ENCODE results near the gene AQP2. TPM values are rescaled to one million over a fixed set of nuclear protein-coding genes. Genes with fewer than 3 reads are reported as not detected.

Gene AQP2
- total and polyA plus RNA-seq, 2 experiments from 2014 or later: 0.07 TPM; not detected in 1

GRCh38 chr12:49907352-49907751 is 43.2 kb upstream of the AQP2 start:
- H3K4me2 ChIP-seq: no peak overlapping the region
- H3F3A ChIP-seq (replicated peaks; ENCODE audit: low read depth): no peaks in the 10 kb centered on the region
- H3K9me3 Mint-ChIP-seq: no peaks in the 10 kb centered on the region
- H3K27ac Mint-ChIP-seq: no peak overlapping the region
- no peaks in the 10 kb centered on the region for H3K9me2 ChIP-seq (ENCODE audit: insufficient read depth)
- H3K4me1 ChIP-seq (ENCODE audit: insufficient read depth): peaks cover 10% of the 10 kb centered on the region
- no peaks in the 10 kb centered on the region for H3K36me3 ChIP-seq (ENCODE audit: insufficient read depth)
- TF ChIP-seq JUNB (IDR thresholded peaks at IDR 0.05; ENCODE audit: unreplicated experiment) (no peak), CREB1 (CRISPR knock-in tag; IDR thresholded peaks at IDR 0.05; ENCODE audit: low read depth) (no peak), STAT1 (IDR thresholded peaks at IDR 0.05; ENCODE audit: unreplicated experiment) (no peak), REST (IDR thresholded peaks at IDR 0.05; ENCODE audit: unreplicated experiment) (no peak), CTCF (conservative IDR thresholded peaks at IDR 0.05; ENCODE audit: low read depth in 2 of 2) (no peak), ZNF114 (CRISPR knock-in tag; IDR thresholded peaks at IDR 0.05) (no peak), POLR2AphosphoS5 (IDR thresholded peaks at IDR 0.05; ENCODE audit: low read depth) (no peak), EZH2 (IDR thresholded peaks at IDR 0.05; ENCODE audit: low read depth, unreplicated experiment) (no peak)
- TF ChIP-seq, protein P1, sequence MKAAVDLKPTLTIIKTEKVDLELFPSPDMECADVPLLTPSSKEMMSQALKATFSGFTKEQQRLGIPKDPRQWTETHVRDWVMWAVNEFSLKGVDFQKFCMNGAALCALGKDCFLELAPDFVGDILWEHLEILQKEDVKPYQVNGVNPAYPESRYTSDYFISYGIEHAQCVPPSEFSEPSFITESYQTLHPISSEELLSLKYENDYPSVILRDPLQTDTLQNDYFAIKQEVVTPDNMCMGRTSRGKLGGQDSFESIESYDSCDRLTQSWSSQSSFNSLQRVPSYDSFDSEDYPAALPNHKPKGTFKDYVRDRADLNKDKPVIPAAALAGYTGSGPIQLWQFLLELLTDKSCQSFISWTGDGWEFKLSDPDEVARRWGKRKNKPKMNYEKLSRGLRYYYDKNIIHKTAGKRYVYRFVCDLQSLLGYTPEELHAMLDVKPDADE (IDR thresholded peaks at IDR 0.05): no peak
- peaks cover 41% of the 10 kb centered on the region for H3K4me1 Mint-ChIP-seq
- no peak overlapping the region for H3K27ac ChIP-seq (ENCODE audit: low read depth)
- no peak overlapping the region for H2AFZ ChIP-seq
- H3K27me3 Mint-ChIP-seq (ENCODE audit: insufficient read depth, low read depth, poor library complexity): peaks cover 22% of the 10 kb centered on the region
- H4K20me1 ChIP-seq (replicated peaks; ENCODE audit: insufficient read depth): no peaks in the 10 kb centered on the region
- no peak overlapping the region for H3K4me3 ChIP-seq
- no peaks in the 10 kb centered on the region for H3K79me2 ChIP-seq (replicated peaks; ENCODE audit: insufficient read depth)
- H3K27me3 ChIP-seq (ENCODE audit: insufficient read depth): peaks cover 19% of the 10 kb centered on the region
- no peaks in the 10 kb centered on the region for H3K36me3 Mint-ChIP-seq (ENCODE audit: low read depth)
- ATAC-seq (no peak), DNase-seq (ENCODE audit: low spot score) (no peak)
- no peak overlapping the region for H3K4me3 Mint-ChIP-seq

- Histone ChIP-seq H3F3A (replicated peaks; ENCODE audit: low read depth) (peaks cover 4% of the 10 kb centered on the region; the same call in 1 of the 2 replicates), H2AFZ (peak overlapping the region; percentile 94), H3K79me2 (replicated peaks; ENCODE audit: insufficient read depth) (no peaks in the 10 kb centered on the region), H3K4me2 (no peak overlapping the region), H3K27me3 (ENCODE audit: insufficient read depth) (peaks cover 7% of the 10 kb centered on the region), H3K36me3 (ENCODE audit: insufficient read depth) (no peaks in the 10 kb centered on the region), H3K4me3 (no peak overlapping the region), H4K20me1 (replicated peaks; ENCODE audit: insufficient read depth) (no peaks in the 10 kb centered on the region), H3K9me2 (ENCODE audit: insufficient read depth) (no peaks in the 10 kb centered on the region), H3K27ac (ENCODE audit: low read depth) (no peak overlapping the region), H3K4me1 (ENCODE audit: insufficient read depth) (peaks cover 10% of the 10 kb centered on the region)
- no peak overlapping the region for H3K27ac Mint-ChIP-seq
- DNase-seq (ENCODE audit: low spot score) (no peak), ATAC-seq (peak; percentile 11)
- H3K4me1 Mint-ChIP-seq: peaks cover 41% of the 10 kb centered on the region
- no peaks in the 10 kb centered on the region for H3K9me3 Mint-ChIP-seq
- TF ChIP-seq CREB1 (CRISPR knock-in tag; IDR thresholded peaks at IDR 0.05; ENCODE audit: low read depth) (no peak), EZH2phosphoT487 (IDR thresholded peaks at IDR 0.05; ENCODE audit: unreplicated experiment) (no peak), NANOG (IDR thresholded peaks at IDR 0.05; ENCODE audit: borderline replicate concordance) (no peak), STAT1 (IDR thresholded peaks at IDR 0.05; ENCODE audit: unreplicated experiment) (no peak), ZNF114 (CRISPR knock-in tag; IDR thresholded peaks at IDR 0.05) (no peak), CTCF (conservative IDR thresholded peaks at IDR 0.05; ENCODE audit: low read depth in 2 of 2) (no peak)
- no peaks in the 10 kb centered on the region for H3K36me3 Mint-ChIP-seq (ENCODE audit: low read depth)
- H3K27me3 Mint-ChIP-seq (ENCODE audit: insufficient read depth, low read depth, poor library complexity): peaks cover 18% of the 10 kb centered on the region
- no peak overlapping the region for H3K4me3 Mint-ChIP-seq
Measured at GRCh38 chr12:49909356-49909755, 41.2 kb upstream of the AQP2 start.

Data from GM23338 (cell line).